ENCODE measurements around the gene PALD1.

PALD1 gene

DNA sequence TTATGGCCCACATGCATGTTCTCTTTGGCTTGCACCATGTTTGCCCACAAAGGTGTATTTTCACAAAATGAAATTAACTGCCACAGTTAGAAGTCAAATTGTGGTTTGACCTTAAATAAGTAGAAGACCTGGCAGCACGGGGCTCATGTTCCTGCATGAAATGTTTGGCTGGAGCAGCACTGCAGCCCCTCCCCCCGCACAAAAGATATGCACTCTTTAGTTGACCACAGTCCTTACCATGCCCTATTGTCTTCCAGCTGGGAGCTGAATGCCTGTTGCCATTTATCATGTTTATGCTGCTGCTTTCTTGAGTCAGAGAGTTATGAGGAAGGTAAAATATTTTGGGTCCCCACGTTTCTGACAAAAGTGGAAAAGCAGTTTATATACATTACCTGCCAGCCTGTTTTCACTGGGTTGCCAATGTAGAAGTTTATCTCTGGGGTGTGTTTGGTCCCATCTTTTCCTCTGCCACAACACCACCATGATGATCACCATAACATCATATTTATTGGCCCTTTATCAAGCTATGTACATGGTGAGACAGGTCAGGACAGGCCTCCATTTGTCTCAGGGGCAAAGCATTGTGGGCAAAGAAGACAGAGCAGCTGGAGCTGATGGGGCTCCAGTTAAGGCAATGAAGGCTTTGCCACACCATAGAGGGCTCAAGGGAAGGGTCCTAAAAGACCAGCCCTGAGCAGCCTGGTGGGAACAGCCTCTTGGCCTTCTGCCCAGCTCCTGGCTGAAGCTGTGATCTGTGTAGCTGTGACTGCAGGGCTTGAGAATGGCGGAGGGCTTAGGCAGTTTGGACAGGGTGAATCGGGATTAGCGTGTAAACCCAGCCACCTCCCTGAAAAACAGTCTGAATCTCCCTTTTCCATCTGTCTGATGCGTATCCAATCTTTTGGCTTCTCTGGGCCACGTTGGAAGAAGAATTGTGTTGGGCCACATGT lies 118.6 kb downstream of the PALD1 start:
- H3K4me3 ChIP-seq (replicated peaks; ENCODE audit: insufficient read depth, low read length), result no peak overlapping the region
- no peak for DNase-seq (ENCODE audit: low read depth in 1 of 2, low spot score in 1 of 2)
- no peak for TF ChIP-seq POLR2AphosphoS5 (IDR thresholded peaks at IDR 0.05; ENCODE audit: low read depth)
- no peak for TF ChIP-seq CTCF (IDR thresholded peaks at IDR 0.05; ENCODE audit: insufficient read depth, low read length)
- TF ChIP-seq GABPA (IDR thresholded peaks at IDR 0.05; ENCODE audit: low read depth), result no peak
- no peak for TF ChIP-seq REST (IDR thresholded peaks at IDR 0.05; ENCODE audit: insufficient replicate concordance, low read depth)
- no peak for TF ChIP-seq SPI1 (IDR thresholded peaks at IDR 0.05; ENCODE audit: borderline replicate concordance, low read depth)
- H3K27ac ChIP-seq (replicated peaks), result no peak overlapping the region
- no peaks in the 10 kb centered on the region for H3K27me3 ChIP-seq (ENCODE audit: insufficient read depth, poor library complexity, severe bottlenecking)

DNA sequence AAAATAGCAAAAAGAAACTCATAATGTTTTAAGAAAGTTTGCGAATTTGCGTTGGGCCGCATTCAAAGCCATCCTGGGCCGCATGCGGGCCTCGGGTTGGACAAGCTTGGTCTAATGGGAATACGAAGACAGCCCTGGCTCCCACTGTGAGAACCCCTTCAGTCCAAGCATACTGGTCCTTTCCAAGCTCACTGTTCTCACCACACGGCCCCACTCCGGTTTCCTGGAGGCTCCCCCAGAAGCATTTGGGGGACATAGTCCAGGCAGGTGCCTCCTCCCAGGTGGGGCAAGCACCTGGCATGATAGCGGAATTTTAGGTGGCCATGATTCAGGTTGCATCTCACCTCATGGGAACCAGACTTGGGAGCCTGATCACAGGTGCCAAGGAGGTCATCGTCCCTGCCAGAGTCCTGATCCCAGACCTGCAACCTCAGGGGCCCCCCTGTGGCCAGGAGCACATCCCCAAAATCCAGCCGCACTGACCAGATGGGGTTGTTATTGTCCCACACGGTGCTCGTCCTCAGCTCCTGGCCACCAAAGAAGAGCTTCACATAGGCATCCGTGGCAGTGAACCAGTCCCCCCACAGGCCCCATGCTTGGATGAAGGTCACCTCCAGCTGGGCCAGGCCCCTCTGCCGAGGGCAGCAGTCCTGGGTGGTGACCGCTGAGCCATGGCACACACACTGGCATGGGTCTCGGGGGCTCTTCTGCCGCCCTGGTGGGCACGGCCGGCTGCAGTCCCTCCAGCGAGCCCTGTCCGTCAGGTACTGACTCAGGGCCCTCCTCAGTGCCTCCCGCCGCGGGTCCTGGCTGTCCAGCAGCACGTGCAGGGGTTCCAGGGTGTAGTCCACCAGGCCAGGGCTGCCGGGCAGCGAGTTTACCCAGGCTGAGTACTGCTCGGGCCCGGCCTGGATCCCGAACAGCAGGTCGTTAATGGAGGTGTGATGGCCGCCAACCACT lies 119.6 kb downstream of the PALD1 start:
- Histone ChIP-seq H3K27me3 (ENCODE audit: insufficient read depth, poor library complexity, severe bottlenecking) (no peaks in the 10 kb centered on the region), H3K4me3 (replicated peaks; ENCODE audit: insufficient read depth, low read length) (no peak overlapping the region), H3K27ac (replicated peaks) (no peak overlapping the region)
- TF ChIP-seq SPI1 (IDR thresholded peaks at IDR 0.05; ENCODE audit: borderline replicate concordance, low read depth) (no peak), REST (IDR thresholded peaks at IDR 0.05; ENCODE audit: insufficient replicate concordance, low read depth) (no peak), POLR2AphosphoS5 (IDR thresholded peaks at IDR 0.05; ENCODE audit: low read depth) (no peak), CTCF (IDR thresholded peaks at IDR 0.05; ENCODE audit: insufficient read depth, low read length) (no peak), GABPA (IDR thresholded peaks at IDR 0.05; ENCODE audit: low read depth) (no peak)
- no peak for DNase-seq (ENCODE audit: low read depth in 1 of 2, low spot score in 1 of 2)

DNA sequence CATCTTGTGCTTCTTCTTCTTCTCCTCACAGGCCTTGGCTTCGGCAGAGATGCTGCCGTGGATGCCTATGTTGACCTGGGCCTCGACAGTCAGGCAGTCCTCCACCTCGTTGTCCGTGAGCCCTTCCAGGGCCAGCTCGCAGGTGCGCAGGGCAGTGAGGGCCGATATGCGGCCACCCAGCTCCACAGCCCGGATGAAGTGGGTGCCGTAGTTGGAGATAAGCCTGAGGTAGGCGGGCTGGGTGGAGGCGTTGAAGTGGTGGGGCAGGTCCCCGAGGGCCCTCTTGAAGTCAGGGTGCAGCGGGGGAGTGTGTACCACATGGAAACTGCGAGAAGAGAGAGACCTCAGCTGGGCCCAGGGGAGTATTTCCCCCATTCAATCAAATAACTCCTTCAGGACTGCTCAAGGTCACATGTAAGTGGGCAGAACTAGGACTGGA lies 120.3 kb downstream of the PALD1 start:
- Histone ChIP-seq H3K27me3 (ENCODE audit: insufficient read depth, poor library complexity, severe bottlenecking) (no peaks in the 10 kb centered on the region), H3K4me3 (replicated peaks; ENCODE audit: insufficient read depth, low read length) (no peak overlapping the region), H3K27ac (replicated peaks) (no peak overlapping the region)
- no peak for DNase-seq (ENCODE audit: low read depth in 1 of 2, low spot score in 1 of 2)
- TF ChIP-seq CTCF (IDR thresholded peaks at IDR 0.05; ENCODE audit: insufficient read depth, low read length) (no peak), GABPA (IDR thresholded peaks at IDR 0.05; ENCODE audit: low read depth) (no peak), POLR2AphosphoS5 (IDR thresholded peaks at IDR 0.05; ENCODE audit: low read depth) (no peak), REST (IDR thresholded peaks at IDR 0.05; ENCODE audit: insufficient replicate concordance, low read depth) (no peak), SPI1 (IDR thresholded peaks at IDR 0.05; ENCODE audit: borderline replicate concordance, low read depth) (no peak)

Measured in HL-60 (cell line).